K562 (cell line): Measurements from ENCODE around the gene C2CD2L. TPM values are rescaled to one million over a fixed set of nuclear protein-coding genes. Genes with fewer than 3 reads are reported as not detected.

Source experiments
- MECOM ChIP-seq: fragments of 250-450 bp; sonication (Bioruptor Pico); IDR thresholded peaks from 2 replicates; pipeline ENCODE4 v1.8.0; 2022; ENCODE audit warnings: inconsistent platforms
- NFYB ChIP-seq: IDR thresholded peaks from 2 replicates; pipeline ENCODE4 v1.6.1; 2011; ENCODE audit warnings: mild to moderate bottlenecking, moderate library complexity; ENCODE audit not compliant: insufficient read length; ENCODE audit errors: extremely low read depth
- RNF2 ChIP-seq: sonication (generic); IDR thresholded peaks from 2 replicates; pipeline ENCODE4 v1.6.1; 2016
- SREBF2 ChIP-seq: sonication (generic); formaldehyde crosslinking; IDR thresholded peaks from 2 replicates; pipeline ENCODE4 v1.4.0; 2020; ENCODE audit warnings: mild to moderate bottlenecking, missing genetic modification reagents
- ZNF253 ChIP-seq: fragments of 250-450 bp; sonication (Bioruptor Pico); conservative IDR thresholded peaks from 2 replicates; pipeline ENCODE4 v1.6.1; 2021; ENCODE audit warnings: mild to moderate bottlenecking
- polyA plus RNA-seq, 8 experiments: library from polyadenylated mRNA; depleted of rRNA in 4 of 8; stranded (reverse) in 5 of 8; unstranded in 3 of 8; fragments of >200 nt; fragmentation: Nextera tagmentation in 2 of 8; fragmentation: Illumina TruSeq in 1 of 8; extraction: Ambion mirVana in 2 of 8; extraction: Trizol in 1 of 8; gene quantifications; 2 replicates each; pipeline versions ENCODE4 v1.2.1 to v1.2.3, GENCODE V29; 2011 to 2014; ENCODE audit warnings: inconsistent platforms in 1 of 8, missing spikeins in 1 of 8
- total RNA-seq, 7 experiments: library from RNA; depleted of rRNA in 6 of 7; stranded (reverse); fragments of >200 nt in 6 of 7; fragmentation: Illumina TruSeq in 2 of 7; extraction: Trizol in 2 of 7; gene quantifications; 2 replicates each; pipeline versions ENCODE4 v1.2.1 to v1.2.3, GENCODE V29; 2011 to 2021; ENCODE audit warnings: low replicate concordance in 1 of 7
- TF ChIP-seq, protein P1 (sequence below): fragments of 450-650 bp; IDR thresholded peaks from 2 replicates; pipeline ENCODE4 v1.7.1; 2018; ENCODE audit warnings: mild to moderate bottlenecking, low read depth; ENCODE audit not compliant: partially characterized antibody
- TF ChIP-seq, protein P2 (sequence below): fragments of 200-600 bp; sonication (generic); IDR thresholded peaks from one replicate; pipeline ENCODE4 v1.6.1; 2012; ENCODE audit warnings: mild to moderate bottlenecking, low read depth, low read length, inconsistent platforms
- TF ChIP-seq, protein P3 (sequence below): sonication (generic); formaldehyde crosslinking; IDR thresholded peaks from 2 replicates; pipeline ENCODE4 v1.8.0; 2022; ENCODE audit warnings: mild to moderate bottlenecking, low read depth, missing genetic modification reagents
- TF ChIP-seq, protein P4 (sequence below): IDR thresholded peaks from 2 replicates; pipeline ENCODE4 v1.6.1; 2014; ENCODE audit warnings: antibody characterized with exemption

C2CD2L gene
- total and polyA plus RNA-seq, 9 of the 15 experiments (the other 6 are each of a cell fraction or from before 2014, with no cell fraction given), result 0.66 to 41.2 (median 14.8) TPM

DNA sequence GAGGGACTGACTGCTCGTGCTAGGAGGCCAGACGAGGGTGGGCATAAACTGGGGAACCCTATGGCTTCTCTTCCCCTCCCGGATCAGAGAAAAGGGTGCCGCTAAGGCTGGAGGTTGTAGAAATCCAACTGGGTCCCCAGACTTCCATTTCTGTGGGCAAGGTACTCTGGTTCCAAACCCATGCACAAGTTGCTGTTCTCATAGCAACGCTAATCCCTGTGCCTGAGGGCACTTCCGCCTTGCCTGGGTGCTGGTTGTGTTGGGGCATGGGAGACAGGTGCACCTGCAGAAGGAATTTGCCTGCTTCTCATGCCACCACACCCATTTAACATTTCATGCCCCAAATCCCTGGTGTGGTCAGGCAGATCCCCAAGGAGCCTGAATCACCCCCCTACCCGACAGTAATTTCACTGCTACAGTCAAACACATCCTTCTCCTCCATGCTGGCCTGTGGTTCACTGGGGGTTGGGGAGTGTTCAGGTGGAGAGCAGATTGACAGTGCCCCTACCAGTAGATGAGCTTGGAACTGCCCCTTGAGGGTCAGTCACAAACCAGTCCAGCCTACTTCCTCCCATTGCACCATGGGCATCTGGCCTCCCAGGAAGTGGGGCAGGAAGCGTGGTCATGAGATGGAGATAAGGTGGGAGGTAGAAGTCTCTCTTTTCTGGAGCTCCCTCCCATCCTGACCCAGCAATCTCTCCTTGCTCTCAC, 1.2 kb downstream of the C2CD2L start (continued):
- TF ChIP-seq NFYB, result peak; percentile 59
- TF ChIP-seq SREBF2 (CRISPR knock-in tag), result no peak
- peak; percentile 56; the same call in 1 of the 2 replicates for TF ChIP-seq RNF2
- TF ChIP-seq, protein P1, sequence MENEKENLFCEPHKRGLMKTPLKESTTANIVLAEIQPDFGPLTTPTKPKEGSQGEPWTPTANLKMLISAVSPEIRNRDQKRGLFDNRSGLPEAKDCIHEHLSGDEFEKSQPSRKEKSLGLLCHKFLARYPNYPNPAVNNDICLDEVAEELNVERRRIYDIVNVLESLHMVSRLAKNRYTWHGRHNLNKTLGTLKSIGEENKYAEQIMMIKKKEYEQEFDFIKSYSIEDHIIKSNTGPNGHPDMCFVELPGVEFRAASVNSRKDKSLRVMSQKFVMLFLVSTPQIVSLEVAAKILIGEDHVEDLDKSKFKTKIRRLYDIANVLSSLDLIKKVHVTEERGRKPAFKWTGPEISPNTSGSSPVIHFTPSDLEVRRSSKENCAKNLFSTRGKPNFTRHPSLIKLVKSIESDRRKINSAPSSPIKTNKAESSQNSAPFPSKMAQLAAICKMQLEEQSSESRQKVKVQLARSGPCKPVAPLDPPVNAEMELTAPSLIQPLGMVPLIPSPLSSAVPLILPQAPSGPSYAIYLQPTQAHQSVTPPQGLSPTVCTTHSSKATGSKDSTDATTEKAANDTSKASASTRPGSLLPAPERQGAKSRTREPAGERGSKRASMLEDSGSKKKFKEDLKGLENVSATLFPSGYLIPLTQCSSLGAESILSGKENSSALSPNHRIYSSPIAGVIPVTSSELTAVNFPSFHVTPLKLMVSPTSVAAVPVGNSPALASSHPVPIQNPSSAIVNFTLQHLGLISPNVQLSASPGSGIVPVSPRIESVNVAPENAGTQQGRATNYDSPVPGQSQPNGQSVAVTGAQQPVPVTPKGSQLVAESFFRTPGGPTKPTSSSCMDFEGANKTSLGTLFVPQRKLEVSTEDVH, result peak; percentile 62
- TF ChIP-seq, protein P2, sequence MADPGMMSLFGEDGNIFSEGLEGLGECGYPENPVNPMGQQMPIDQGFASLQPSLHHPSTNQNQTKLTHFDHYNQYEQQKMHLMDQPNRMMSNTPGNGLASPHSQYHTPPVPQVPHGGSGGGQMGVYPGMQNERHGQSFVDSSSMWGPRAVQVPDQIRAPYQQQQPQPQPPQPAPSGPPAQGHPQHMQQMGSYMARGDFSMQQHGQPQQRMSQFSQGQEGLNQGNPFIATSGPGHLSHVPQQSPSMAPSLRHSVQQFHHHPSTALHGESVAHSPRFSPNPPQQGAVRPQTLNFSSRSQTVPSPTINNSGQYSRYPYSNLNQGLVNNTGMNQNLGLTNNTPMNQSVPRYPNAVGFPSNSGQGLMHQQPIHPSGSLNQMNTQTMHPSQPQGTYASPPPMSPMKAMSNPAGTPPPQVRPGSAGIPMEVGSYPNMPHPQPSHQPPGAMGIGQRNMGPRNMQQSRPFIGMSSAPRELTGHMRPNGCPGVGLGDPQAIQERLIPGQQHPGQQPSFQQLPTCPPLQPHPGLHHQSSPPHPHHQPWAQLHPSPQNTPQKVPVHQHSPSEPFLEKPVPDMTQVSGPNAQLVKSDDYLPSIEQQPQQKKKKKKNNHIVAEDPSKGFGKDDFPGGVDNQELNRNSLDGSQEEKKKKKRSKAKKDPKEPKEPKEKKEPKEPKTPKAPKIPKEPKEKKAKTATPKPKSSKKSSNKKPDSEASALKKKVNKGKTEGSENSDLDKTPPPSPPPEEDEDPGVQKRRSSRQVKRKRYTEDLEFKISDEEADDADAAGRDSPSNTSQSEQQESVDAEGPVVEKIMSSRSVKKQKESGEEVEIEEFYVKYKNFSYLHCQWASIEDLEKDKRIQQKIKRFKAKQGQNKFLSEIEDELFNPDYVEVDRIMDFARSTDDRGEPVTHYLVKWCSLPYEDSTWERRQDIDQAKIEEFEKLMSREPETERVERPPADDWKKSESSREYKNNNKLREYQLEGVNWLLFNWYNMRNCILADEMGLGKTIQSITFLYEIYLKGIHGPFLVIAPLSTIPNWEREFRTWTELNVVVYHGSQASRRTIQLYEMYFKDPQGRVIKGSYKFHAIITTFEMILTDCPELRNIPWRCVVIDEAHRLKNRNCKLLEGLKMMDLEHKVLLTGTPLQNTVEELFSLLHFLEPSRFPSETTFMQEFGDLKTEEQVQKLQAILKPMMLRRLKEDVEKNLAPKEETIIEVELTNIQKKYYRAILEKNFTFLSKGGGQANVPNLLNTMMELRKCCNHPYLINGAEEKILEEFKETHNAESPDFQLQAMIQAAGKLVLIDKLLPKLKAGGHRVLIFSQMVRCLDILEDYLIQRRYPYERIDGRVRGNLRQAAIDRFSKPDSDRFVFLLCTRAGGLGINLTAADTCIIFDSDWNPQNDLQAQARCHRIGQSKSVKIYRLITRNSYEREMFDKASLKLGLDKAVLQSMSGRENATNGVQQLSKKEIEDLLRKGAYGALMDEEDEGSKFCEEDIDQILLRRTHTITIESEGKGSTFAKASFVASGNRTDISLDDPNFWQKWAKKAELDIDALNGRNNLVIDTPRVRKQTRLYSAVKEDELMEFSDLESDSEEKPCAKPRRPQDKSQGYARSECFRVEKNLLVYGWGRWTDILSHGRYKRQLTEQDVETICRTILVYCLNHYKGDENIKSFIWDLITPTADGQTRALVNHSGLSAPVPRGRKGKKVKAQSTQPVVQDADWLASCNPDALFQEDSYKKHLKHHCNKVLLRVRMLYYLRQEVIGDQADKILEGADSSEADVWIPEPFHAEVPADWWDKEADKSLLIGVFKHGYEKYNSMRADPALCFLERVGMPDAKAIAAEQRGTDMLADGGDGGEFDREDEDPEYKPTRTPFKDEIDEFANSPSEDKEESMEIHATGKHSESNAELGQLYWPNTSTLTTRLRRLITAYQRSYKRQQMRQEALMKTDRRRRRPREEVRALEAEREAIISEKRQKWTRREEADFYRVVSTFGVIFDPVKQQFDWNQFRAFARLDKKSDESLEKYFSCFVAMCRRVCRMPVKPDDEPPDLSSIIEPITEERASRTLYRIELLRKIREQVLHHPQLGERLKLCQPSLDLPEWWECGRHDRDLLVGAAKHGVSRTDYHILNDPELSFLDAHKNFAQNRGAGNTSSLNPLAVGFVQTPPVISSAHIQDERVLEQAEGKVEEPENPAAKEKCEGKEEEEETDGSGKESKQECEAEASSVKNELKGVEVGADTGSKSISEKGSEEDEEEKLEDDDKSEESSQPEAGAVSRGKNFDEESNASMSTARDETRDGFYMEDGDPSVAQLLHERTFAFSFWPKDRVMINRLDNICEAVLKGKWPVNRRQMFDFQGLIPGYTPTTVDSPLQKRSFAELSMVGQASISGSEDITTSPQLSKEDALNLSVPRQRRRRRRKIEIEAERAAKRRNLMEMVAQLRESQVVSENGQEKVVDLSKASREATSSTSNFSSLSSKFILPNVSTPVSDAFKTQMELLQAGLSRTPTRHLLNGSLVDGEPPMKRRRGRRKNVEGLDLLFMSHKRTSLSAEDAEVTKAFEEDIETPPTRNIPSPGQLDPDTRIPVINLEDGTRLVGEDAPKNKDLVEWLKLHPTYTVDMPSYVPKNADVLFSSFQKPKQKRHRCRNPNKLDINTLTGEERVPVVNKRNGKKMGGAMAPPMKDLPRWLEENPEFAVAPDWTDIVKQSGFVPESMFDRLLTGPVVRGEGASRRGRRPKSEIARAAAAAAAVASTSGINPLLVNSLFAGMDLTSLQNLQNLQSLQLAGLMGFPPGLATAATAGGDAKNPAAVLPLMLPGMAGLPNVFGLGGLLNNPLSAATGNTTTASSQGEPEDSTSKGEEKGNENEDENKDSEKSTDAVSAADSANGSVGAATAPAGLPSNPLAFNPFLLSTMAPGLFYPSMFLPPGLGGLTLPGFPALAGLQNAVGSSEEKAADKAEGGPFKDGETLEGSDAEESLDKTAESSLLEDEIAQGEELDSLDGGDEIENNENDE, result no peak
- TF ChIP-seq ZNF253, result no peak
- TF ChIP-seq, protein P3, sequence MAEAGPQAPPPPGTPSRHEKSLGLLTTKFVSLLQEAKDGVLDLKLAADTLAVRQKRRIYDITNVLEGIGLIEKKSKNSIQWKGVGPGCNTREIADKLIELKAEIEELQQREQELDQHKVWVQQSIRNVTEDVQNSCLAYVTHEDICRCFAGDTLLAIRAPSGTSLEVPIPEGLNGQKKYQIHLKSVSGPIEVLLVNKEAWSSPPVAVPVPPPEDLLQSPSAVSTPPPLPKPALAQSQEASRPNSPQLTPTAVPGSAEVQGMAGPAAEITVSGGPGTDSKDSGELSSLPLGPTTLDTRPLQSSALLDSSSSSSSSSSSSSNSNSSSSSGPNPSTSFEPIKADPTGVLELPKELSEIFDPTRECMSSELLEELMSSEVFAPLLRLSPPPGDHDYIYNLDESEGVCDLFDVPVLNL, result 0 out of 2 replicates have a peak, but pooled peaks have one; percentile 46
- TF ChIP-seq, protein P4, sequence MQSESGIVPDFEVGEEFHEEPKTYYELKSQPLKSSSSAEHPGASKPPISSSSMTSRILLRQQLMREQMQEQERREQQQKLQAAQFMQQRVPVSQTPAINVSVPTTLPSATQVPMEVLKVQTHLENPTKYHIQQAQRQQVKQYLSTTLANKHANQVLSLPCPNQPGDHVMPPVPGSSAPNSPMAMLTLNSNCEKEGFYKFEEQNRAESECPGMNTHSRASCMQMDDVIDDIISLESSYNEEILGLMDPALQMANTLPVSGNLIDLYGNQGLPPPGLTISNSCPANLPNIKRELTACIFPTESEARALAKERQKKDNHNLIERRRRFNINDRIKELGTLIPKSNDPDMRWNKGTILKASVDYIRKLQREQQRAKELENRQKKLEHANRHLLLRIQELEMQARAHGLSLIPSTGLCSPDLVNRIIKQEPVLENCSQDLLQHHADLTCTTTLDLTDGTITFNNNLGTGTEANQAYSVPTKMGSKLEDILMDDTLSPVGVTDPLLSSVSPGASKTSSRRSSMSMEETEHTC, result no peak; the same call in 1 of the 2 replicates
- no peak for TF ChIP-seq MECOM (CRISPR knock-in tag)
